HG03354 (cell line): ENCODE data around the gene GPR84.

Experiments used
- ATAC-seq: cut with Tn5 transposase; IDR thresholded peaks from one replicate; pipeline ENCODE4 v1.9.1; 2021; ENCODE audit warnings: mild to moderate bottlenecking; ENCODE audit not compliant: unreplicated experiment, poor library complexity, severe bottlenecking

GPR84 gene

DNA sequence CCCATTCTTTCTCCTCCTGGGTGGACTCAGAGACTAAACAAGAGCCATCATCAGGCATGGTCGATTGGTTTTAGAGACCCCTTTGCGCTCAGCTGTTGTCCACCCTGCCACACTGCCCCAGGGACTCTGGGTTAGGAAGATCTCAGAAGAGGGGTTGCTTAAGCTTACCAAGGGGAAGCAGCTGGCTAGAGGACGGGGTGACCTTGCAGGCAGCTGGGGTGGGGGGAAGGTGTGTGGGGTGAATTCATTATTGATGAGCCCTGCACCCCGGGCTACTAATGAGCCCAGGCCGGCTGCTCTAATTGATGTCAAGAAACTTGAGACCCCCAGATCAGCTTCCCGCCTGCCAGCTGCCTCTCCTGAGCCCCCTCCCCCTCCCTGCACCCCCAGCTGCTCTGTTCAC, 28.9 kb upstream of the GPR84 start:
- no peak for ATAC-seq

DNA sequence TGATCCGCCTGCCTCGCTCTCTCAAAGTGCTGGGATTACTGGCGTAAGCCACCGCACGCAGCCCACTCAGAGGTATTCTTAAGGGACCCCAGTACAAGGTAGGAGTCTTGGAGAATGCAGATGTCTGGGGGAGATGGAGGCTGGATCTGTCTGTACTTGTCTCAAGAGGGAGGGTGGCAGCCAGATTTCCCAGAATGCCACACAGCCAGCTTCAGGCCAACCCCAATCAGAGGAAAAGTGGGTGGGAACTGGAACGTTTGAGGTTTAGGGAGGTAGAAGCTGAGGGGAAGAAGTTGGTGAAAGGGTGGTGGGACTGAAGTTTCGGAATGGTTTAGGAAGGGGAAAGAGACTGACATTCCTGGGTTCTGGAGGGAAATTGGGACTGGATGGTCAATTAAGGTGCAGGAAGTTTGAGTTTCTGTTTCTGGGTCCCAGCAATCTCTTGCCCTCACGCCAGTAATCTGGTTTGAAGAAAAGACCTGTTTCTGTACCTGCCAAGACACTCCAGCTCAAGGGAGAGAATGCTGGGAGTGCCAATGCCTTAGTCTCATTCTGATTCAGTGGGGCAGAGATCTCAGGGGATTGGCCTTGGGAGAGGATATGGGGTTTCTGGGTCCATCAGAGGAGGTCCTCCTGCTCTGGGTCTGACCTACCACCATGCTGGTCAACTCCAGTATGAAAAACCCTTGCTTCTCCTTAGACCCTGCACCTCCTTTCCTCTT, 28.4 kb upstream of the GPR84 start:
- no peak for ATAC-seq

DNA sequence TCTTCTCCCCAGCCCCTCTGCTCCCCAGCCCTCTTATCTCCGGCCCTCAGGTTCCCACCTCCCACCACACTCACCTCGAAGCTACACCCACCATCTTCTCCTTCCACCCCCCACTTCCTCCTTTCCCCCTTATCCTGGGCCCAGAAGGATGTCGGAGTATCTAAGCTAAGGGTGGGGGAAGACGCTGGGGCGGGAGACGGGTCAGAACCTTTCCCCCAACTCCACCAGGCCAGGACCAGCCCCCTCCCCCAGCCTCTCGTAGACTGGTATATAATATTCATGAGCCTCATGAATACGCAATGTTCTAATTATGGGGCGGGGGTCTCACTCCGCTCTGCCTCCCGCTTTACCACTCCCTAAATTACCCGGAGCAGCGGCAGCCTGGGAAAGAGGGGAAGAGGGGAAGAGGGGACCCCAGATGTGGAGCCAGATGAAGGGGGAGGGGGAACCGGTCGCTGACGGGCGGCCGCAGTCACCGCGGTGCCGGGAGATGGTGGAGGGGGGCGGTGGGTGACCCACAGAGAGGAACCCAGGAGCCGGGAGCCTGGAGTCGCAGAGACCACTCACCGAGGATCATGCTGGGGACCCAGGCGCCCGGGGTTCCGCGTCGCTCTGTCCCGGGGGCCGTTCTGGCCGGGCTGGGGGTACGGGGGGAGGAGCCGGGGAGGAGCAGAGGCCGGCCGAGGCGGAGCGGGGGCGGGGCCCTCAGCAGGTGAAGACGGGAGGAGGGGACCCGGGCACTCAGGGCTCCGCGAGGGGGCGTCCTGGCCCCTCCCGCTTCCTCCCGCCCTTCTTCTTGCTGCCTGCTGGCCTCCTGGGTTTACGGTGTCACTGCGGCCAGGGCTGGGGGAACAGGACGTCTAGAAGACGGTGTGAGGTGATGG, 26.6 kb upstream of the GPR84 start:
- peak; percentile 69 for ATAC-seq

DNA sequence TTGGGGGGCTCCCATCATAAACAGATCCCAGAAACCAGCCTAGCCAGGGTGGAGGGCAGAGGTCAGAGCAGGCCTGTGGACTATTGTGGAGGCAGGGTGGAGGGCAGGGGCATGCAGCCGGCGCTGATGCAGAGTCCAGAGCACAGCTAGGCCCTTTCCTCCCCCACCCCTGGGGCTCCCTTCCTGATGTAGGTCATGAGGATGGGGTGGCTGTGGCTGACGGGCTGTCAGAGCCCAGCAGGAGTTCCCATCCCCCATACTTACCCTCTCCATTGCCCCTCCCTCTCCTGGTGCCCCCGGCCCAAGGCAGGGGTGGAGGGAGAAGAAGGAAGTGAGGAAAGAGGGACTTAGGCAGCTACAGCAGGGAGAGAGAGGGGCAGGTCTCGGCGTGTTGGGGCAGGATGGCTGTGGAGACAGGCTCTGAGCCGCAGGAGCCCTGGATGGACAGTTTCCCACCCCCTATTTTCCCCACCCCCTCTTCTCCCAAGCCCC, 25.9 kb upstream of the GPR84 start:
- ATAC-seq, result no peak

DNA sequence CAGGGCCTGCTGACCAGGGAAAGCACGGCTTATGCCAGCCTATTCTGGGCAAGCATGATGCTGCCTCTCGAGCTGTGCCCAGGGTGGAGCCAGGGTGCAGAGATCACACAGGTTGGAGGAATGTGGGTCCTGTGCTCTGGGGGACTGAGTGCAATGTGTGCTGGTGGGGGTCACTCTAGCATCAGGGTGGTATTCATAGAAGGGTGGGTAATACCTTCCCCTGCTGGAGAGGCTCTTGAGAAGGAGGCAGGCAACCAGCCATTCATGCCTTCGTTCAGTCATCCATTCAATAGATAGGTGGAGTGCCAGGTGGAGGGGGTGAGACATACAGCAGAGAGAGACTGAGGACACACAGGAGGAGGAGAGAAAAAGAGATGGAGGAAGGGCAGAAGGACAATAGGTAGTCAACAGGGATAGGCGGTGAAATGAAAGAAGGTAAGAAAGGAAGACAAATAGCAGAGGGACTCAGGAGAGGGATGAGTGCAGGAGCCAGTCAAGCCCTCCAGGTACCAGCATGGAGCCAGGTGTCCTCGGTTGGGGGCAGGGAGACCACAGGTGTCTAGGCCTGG, 25.4 kb upstream of the GPR84 start:
- no peak for ATAC-seq

DNA sequence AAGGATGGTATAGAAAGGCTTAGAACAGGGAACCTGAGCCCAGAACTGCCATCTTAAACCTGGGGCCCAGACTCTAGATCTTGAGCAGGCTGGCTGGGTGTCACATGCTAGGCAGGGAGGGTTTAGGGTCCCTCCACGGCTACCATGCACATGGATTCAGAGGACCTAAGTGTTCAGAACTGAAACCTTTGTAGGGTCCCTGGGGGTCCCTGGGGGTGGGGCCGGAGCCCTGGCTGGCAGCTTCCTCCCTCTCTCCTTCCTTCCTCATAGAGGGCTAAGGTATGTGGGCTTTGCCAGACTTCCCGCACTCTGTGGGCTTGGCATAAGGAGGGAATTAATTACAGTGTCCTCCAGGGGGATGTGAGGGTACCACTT, 24.8 kb upstream of the GPR84 start:
- no peak for ATAC-seq

DNA sequence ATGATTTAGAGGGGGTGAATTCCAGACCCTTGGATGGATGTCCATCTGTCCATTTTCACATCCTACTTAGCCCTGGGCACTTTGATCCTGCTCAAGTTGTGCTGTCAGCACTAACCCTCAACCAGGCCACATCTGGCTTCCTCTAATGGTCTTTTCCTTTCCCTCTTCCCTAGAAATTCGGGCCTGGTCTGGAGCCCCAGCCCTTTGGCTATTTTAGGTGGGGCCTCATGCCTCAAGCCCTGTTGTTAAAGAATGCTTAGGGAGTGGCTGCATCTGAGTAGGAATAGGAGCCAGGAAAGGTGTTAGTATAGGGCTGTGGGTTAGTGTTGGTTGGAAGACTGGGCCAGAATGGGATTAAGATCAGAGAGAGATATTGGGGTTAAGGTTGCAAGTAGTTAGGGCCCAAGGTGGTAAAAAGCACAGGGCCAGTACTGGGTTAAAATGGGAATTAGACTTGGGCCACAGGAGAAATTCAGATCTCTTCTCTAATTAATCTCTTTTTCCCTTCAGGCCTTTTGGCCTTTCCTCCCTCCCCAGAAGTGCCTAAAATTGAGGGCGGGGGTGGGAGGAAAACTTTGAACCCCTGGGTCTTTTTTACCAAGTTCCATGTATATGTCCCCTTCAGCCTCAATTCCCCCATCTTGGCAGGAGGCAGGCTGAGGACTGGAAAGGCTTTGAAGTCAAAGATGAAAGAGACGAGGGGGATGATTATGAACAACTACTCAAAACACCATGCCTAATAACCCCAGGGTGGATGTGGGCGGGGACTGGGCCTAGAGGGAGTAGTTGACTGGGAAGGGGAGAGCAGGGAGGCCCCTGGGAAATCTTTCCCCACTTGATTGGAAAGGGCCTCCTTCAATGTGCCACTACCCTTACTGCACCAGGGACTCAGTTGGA, 24.2 kb upstream of the GPR84 start:
- no peak for ATAC-seq

DNA sequence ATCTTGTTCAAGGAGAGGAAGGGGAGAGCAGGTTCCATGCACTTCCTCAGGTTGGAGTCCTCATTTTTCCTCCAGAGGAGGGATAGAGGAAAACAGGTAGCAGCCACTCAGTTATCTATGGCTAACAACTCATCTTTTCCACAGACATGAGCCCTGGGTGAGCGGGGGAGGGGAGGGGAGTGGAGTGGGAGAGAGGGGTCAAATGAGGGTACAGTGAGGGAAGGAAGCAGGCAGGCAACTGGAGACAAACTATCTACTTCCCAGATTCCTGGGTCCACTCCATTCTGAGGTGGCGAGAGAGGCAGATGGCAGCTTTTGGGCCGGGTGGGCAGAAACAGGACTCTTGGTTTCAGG, 22.8 kb upstream of the GPR84 start:
- no peak for ATAC-seq

DNA sequence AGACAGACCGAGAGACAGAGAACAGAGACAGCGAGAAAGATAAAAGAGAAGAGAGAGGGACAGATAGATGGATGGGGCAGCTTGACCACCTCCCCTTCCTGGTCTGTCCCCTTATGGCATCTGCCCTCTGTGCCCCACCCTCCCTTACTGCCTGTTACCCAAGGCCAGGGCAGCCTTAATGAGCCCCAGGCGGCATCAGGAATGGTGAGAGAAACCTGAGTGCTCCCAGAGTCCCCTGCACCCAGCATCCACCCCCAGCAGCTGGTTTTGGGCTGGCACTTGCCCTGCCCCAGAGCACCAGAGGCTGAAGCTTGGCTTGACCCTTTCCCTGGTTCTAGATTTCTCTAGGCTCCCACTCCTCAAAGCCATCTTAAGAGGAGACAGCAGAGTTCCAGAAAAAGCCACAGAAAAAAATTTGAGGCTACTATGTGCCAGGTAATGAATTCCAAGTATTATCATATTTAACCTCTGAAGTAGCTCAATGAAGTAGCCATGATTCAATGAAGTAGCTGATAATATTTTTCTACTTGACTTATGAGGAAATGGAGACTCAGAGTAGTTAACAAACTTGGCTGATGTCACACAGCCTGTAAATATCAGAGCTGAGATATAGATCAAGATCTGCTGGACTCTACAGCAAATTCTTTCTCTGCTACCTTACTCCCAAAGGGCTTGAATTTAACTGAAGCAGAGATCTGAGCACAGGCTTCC, 22.3 kb upstream of the GPR84 start:
- ATAC-seq, result no peak

DNA sequence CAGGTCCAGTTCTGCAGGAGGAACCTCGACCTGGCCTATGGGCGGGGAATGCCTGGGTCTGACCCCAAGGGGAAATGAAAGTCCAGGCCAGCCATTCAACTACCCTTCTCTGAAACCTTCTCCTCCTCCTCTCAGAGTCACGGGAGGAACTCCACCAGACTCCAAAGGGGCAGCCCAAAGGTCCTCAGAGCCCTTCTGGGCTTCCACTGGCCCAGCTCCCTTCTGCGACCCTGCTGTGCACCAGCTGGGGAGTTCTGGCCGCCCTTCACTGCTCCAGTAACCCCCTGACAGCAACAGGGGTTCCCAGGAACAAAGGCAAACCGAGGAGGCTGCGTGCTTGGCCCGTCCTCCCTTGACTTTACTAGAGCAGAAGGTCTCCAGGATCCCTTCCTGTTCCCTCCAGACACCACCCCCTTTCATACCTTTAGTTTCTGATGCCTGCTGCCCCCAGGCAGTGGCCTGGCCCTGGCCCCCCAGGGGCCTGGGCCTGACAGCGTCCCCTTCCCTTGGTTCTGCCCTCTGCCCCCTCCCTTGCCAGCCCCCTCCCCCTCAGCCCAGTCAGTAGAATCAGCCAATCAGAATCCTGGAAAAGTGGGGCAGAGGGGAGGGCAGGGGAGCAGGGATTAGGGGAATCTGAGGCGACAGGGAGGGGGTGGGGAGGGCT, 21.1 kb upstream of the GPR84 start:
- peak; percentile 63 for ATAC-seq

DNA sequence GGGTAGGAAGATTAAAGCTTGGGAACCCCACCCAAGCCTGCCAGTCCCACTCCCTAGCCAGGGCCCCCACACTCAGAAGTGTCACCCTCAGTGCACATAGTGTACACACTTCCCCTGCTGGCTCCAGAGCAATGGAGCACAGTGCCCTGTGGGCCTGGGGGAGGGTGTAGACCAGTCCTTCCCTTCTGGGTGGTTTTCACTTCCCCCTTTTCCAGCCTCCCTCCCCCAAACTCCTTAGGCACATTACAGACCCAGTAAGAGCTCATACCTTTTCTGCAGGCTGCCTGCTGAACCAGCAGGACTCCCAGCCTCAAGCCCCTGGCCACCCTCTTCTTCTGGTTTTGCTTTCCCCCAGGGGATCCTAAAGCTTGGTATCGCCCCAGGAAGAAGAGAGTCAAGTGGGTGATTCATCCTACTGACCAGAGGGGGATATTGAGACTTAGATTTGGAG, 20.3 kb upstream of the GPR84 start, which contains the start of gene ZNF385A:
ZNF385A (minus strand) TSS at position 143 of the 451 bp plus-strand sequence. CDS start 219 bp downstream, outside the sequence.
- peak; percentile 42 for ATAC-seq

DNA sequence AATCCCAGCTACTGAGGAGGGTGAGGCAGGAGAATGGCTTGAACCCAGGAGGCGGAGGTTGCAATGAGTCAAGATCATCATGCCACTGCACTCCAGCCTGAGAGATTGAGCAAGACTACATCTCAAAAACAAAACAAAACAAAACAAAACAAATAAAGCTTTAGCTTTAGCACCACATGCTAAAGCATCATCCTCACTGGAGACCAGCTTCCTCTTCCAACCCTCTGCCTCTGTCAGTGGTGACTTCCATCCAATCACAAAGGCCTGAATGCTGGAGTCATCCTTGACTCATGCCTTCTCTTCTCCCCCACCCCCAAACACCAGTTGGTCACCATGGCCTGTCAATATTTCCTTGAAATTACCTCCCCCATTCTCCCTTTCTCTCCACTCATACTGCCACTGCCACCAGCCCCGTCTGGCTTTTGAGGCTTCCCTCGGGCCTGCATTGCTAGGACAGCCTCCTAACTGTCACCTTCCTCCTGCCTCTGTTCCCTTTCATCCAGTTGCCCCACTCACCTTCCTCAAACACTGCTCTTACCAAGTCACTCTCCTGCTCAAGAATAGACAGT, 18.8 kb upstream of the GPR84 start:
- no peak for ATAC-seq

DNA sequence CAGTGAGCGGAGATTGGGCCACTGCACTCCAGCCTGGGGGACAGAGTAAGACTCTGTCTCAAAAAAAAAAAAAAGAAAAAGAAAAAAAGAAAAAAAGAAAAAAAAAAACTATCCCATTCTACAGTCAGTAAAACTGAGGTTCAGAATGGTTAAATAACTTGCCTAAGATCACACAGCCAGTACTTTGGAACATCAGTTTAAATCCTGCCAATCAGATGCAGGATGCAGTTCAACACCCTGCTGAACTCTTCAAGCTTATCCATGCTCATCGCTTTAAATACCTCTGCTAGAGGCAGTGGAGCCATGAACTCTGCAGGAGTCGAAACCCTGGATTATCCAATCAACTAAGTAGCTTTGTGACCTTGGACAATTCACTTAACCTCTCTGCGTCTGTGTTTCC, 16.9 kb upstream of the GPR84 start:
- ATAC-seq, result no peak

DNA sequence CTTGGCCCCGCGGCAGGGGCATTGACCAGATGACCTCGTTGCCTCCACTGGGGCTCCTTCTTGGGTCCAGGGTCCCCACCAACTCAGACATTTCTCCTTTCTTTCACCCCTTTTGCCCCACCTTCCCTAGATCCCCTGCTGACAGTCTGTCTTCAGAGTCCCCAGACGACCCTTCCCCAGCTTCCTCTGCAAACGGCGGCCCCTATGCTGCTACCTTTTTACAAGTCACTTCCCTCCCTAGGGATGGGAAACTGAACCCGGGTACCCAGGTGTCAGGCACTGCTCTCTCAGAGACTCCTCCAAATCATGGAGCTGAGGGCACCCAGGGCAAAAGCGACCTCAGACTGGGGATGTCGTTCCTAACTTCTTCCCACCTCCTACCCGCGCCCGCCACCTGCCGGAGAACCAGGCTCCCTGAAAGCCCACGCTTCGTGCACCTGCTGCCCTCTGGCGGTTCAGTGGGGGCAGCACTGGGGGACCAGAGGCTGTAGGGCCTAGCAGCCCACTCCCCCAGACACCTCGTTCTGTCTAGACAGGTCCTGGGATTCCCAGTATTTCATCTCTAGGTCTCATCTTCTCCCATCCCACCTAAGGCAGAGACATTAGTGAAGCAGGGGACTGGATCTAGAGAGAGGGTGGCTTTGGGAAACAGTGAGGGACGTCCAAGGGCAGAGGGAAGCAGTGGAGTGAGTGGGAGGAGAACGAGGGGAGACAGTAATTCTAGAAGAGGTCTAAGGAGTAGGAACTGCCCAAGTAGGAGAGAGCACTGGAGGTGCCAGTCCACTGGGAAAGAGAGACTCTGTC, 15.3 kb upstream of the GPR84 start:
- ATAC-seq, result peak; percentile 78

DNA sequence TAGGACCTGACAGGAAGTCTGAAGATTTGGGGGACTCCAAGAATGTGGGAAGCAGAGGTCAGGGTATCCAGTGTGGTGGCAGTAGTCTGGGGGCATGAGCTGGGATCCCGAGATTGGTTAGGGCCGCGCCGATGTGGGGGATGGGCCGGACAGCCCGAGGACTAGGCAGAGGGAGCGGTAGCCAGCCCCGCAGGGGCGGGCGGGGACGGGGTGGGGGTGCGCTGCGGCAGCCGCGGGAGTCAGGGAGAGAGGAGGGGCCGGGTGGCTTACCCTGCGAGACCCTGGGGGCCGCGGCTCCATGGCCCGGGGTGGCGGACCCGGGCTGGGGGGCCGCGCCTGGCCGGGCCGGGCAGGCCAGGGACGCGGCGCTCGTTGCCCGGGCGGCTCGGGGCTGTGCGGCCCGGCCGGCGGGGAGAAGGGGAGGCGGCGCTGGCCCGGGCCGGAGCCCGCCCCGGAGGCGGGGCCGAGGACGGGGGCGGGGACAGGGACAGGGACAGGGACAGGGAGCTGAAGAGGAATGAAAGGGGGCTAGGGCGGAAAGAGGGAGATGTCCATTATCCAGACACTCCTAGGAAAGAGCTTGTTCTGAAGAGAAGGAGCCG, 14.6 kb upstream of the GPR84 start:
- no peak for ATAC-seq

DNA sequence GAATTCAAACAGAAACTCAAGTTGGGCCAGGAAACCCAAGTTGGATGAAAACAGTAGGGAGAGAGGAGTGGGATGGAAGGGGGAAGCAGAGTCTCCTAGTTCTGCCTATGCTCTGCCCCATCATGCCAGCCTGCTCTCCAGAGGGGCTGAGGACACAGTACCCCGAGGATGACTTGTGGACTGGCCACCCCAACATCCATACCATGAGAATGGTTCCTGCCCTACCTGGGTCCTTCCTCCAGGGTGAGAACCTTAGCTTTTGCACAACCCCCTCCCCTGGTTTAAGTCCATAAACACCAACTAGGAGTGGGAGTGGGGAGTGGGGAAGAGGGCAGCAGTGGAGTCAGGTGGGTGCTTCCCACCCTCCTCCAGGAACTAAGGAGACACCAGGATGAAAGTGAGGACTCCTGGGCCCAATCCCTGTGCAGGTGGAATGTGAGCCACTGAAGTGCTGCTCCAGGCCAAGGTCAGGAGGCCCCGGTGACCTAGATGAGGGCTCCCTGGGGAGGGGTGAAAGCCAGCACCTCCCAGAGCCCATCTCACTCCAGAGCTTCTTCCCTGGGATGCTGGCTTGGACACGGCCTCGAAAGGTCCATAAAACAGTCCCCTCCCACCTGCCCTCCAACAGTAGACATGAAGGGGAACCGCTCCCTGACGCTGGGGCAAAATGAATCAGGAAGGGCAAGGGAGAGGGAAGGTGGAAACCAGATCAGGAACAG, 13.7 kb upstream of the GPR84 start:
- no peak for ATAC-seq
